ENCODE data around the gene PPP1R13L.
A peak's percentile ranks its signal among the peaks of the same experiment; 100 is the strongest.

PPP1R13L gene

DNA sequence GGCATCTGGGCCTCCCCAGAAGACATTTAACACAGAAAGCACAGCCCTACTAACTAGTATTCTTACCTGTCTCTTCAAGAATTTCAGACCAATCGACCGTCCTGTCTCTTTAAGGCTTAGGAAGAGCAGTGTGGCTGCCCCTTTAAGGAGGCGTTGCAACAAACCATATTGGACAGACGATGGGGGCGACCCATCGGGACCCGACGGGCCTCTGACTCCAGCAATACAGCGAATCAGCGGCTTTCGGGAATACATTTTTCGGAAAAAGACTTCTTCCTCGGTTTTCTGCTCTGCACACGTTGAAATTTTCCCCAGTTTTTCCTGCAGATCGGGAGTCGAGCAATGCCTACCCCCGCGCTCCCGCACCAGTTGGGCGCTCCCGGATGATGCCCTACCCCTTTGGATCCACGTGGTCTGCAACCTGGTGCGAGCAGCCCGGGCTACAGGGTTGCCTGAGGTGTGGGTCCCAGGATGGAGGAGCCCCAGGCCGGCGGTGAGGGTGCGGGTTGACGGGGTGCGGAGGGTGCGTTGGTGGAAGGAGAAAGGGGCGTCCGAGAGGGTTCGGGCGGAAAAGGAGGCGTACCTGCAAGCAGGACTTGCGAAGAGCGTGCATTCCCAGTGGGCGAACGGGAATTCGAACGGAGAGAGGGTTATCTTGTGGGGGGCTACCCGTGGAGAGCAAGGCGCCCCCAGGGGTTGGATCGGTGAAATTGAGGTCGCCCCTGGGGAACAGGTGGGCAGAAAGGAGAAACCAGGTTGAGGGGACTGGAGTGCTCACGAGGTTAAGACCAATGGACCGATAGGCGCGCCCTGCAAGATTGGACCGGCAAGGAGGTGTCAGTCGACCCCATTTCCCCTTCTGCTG is 1.6 kb upstream of the PPP1R13L start, which contains the start of gene POLR1G:
Gene POLR1G (plus strand): TSS at position 419 of the 865 bp plus-strand sequence. CDS start 53 bp downstream, at position 472.
- DNase-seq, result peak; percentile 81 to 83

DNA sequence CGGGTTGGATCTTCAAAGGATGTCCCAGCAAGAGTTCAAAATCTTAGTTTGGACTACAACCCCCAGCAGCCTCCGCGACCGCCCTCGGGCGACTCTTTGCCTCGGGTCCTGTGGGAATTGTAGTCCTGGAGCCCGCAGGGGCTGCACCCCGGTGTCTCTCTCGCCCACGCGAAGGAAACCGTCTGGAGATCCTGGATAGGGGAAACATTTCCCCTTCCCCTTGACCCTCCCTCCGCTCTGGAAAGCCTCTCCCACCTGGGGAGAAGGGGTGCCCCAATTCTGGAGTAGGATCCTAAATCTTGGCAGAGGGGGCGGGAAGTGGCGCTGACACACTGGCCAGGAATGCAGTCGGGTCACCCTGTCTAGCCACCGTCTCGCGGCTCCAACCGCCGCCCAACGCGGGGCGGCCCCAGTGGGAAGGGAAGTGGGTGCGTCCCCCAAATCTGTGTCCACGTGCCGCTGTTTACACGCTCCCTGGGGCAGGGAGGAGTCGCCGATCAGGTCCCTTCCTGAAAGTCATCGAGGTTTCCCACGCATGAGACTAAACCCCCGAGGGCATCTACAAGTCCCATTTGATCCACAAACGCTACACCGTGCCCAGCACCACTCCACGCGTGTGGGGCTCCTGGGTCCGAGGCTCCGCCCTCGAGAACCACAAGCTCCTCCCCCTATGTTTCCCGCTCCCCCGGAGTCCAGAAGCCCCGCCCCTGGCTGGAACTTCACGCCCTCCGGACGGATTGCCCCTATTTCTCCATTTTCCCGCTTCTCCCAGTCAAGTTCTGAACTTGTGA is 761 bp upstream of the PPP1R13L start:
- peak; percentile 84 for DNase-seq

DNA sequence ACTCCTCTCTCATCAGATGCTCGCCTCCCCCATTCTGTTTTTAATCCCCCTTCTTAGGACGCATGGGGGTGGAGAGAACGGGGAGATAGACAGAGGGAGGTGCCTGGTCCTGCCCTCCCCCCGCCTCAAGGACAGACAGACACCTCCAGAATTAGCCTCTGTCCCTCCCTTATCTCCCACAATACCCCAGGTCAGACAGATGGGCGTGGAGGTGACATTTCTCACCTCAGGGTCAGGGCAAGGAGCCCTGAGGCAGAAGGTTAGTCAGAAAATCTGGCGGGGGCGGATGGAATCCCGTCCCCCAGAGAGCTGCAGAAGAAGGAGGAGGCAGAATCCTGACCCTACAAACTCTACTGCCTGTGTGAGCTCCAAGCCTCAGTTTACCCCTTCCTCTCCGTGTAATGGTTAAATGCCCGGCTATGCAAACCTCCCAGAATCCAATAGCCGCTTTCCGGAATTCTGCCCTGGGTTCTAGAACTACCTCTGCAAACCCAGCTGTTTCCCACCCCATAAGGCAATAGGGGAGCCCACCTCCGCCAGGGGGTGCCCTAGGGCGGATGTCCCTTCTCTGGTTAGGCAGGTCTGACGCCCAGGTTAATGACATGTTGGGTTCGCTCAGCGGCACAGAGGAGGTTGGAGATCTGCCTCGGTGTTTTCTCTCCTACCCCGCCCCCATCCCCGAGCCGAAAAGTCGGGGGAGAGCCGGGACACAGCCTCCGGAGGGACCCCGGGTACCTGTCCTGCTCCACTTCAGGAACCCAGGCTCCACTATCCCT is 900 bp downstream of the PPP1R13L start:
- DNase-seq, result peak; percentile 67 to 75

DNA sequence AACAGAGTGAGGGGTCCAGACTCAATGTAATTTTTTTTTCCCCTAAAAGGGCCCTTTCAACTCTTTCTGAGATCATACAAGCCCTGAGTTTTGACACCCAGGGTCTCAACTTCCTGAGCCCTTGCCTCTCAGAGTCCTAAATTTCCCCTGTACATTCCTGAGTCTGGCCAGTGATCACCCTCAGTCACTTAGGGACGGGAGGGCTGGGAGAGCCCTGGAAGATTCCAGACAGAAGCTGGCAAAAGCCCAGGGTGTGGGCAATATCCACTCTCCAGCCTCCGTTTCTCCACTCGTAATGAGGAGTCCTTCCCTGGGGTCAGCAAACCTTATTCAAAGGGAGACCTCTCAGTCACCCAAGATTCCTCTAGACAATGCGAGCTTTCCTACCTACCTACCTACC is 1.6 kb downstream of the PPP1R13L start:
- no peak for DNase-seq

DNA sequence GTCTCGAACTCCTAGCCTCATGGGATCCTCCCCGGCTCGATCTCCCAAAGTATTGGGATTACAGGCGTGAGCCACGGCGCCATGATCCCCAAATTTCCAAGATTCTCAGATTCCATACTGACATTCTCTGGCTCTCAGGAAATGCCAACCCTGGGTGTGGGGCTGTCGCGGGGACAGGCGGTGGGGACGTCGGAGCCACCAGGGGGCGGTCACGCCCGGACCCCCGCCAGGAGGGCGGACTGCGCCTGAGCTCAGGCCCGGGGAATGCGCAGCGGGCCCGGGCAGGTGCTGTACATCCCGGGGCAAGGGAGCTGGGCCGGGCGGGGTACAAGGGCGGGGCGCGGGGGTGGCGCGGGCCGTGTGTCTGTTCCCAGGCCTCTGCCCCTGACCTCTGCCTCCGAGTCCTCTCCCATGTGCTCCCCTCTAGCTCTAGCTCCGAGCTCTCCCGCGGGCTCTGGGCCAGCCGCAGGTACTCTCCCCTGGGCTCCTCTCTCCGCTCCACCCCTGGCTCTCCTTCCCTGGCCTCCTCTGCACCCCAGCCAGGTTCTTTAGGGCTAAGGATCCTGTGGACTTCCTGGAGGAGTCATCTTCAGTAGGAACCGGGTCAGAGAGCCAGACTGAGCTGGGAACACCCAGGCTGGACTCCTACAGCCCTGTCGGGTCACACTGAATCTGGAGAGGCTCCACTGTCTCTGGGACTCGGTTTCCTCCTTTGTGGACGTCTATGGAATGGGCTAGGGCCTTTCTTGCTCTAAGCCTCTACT is 2.4 kb downstream of the PPP1R13L start:
- peak in 1 of 2 donors; percentile 50 for DNase-seq

DNA sequence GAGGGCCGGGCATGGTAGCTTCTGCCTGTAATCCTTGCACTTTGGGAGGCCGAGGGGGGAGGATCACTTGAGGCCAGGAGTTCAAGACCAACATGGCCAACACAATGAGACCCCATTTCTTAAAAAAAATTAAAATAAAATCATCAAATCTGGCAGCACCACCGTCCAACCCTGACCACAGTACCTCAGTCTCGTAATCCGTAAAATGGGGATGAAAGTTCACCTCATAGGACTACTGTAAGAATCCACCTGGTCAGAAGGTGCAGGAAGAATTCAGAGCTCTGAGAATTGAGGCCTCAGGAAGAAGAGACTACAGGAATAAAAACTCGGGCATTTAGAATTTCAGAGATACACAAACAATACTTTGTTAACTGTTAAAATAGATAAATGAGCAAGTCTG is 3.1 kb downstream of the PPP1R13L start:
- DNase-seq, result no peak

DNA sequence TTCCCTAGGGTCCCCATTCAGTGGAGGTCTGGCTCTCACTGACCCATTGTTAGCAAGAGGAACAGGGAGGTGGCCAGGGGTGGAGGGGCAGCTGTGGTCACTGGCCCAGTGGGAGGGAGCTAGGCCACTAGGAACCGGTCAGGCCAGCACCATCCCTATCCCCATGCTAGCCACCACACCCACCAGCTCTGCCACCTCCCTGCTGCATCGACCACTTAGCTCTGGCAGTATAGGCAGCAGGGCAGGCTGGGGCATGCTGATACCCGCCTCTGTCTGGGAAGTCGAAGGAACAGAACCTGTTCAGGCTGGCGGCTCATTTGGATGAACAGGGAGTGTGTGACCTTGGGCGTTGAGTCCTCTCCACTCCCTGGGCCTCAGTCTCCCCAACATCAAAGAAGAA is 4.7 kb downstream of the PPP1R13L start:
- DNase-seq, result no peak

DNA sequence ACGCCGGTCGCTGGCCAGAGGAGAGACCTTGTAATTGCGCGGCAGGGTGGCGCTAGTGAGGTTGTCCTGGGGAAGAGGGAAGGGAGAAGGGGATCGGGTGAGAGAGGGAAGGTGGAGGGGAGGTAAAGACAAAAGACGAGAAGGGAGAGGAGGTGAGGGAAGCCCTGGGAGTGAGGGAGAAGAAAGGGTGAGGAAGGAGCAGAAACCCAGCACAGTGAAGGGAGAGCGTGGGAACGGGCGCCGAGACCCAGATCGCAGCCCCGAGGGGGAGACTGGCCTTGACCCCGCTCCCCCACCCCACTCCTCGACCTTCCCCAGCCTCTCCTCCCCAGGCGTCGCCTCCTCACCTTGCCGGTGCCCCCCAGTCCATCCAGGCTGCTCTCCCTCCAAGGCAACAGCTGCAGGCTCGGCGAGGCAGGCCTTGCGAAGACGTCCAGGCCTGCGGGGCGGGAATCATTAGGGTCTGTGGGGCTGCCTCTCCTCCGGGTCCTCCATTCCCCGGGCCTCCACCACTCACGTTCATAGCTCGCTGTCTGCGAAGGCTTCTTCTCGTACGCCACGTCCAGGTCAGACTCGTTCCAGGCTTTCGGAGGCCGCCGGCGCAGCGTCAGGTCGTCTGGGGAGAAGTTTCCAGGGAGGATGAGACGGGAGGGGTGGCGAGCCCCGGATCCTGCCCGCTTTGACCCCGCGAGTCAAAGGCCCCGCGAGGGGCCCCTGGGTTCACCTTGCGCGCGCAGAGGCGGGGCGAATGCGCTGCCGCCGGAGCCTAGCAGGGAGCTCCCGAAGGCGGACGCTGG is 8.8 kb downstream of the PPP1R13L start:
- no peak for DNase-seq

DNA sequence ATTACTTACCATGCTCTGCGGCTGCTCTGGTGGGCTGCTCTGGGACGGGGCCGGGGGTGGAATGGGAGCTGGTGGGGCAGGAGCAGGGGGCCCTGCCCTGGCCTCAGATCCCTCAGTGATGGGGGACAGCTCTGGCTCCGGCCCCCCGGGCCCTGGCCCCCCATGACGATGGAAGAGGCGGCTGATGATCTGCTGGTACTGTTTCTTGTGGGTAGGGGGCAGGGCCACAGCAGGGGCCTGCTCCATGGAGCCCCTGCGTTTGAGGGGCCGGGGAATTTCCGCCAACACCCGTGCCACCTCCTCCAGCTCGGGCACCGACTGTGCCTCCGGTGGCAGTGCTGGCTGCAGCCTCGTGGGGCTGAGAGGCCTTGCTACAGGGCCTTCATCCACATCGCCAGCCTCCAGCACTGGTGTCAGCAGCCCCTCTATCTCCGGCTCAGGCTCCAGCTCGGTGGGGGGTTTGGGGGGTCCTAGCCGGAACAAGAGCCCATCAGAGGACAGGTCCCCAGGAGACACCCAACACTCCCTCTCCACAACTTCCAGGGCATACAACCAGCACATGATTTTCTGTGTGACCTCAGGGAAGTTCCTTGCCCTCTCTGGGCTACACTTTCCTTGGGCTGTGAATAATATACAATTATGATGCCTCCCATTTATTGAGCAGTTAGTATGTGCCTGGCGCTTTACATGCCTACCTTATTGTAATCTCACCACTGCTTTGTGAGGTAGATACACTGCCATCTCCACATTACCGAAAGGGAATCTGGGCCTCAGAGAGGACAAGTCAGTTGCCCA is 12.8 kb downstream of the PPP1R13L start:
- no peak for DNase-seq

DNA sequence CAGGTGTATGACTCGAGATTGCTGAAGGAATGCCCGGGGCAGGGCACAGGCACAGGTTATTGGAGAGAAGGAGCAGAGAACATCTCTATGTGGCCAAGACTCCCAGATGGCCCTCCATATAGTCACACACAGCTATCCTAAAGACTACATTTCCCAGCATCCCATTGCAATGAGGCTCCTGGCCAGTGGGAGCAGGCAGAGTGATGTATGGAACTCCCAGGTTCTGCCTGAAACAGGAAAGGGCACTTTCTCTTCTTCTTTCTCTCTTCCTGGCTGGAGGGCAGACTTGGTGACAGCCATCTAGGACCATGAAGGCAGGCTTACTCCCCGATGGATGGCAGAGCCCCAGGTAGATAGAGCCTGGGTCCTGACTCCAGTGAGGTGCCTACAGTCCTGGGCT is 13.5 kb downstream of the PPP1R13L start:
- no peak for DNase-seq

DNA sequence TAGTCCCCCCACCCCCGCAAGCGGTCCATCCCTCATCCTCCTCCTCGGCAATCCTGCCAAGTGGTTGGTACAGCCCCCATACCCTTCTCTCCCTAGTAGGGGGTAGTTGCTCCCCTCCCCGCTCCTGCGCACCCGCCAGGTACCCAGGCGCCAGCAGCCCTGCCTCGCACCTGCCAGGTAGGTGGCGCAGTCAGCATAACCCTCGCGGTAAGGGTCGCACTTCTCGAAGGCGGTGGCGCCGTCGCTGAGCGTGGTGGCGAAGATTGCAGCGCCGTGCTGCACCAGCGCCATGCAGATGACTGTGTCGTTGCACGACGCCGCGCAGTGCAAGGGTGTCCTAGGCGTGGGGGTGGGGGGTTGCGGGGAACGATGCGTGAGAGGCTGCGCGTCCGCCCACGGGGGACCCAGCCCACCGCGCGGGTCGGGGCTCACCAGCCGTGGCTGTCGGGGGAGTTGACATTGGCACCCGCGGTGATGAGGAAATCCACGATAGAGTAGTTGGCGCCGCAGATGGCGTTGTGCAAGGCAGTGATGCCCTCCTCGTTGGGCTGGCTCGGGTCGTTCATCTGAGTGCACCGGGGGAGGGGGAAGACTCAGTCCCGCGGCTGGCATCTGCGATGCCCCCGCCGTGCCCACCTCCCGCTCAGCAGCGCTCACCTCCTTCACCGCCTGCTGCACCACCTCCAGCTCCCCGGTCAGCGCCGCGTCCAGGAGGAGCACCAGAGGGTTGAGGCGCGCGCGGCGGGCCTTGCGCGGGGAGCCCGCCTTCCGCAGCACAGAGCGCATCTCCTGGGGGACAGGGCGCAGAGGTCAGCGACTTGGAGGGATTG is 19.3 kb downstream of the PPP1R13L start:
- DNase-seq, result no peak

DNA sequence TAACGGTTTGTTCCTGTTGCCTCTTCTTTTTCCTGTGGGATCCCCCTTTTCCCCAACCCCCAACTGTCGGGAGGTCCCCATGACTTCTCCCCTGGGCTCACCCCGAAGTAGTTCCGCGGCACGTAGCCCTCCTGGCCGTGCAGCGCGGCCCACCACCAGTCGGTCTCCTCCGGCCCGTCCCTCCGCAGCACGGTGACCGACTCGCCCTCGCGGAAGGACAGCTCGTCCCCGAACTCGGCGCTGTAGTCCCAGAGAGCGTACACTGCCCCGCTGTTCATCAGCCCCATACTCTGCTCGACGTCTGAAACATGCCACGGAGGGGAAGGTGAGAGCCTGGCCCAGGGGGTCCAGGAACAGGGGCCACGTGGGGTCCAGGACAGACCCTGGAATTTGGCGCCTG is 22.4 kb downstream of the PPP1R13L start:
- no peak for DNase-seq

DNA sequence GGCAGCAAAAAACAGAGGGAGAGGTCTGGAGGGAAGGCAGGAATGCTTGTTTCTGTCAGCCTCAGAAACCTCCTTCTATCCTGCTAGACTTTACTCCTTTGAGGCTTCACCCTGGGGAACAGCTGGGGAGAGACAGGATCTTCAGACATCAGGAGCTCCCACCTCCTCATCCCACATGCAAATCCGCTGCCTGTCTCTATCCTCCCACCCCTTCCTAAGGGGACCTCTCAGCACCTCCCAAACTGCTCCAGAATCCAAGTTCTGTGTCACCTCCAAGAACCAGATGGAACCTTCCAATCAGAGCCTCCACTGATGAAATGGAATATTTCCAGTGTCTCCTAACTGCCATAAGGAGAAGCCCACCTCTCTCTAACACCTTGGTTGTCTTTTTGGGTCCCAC is 24.8 kb downstream of the PPP1R13L start:
- no peak for DNase-seq

DNA sequence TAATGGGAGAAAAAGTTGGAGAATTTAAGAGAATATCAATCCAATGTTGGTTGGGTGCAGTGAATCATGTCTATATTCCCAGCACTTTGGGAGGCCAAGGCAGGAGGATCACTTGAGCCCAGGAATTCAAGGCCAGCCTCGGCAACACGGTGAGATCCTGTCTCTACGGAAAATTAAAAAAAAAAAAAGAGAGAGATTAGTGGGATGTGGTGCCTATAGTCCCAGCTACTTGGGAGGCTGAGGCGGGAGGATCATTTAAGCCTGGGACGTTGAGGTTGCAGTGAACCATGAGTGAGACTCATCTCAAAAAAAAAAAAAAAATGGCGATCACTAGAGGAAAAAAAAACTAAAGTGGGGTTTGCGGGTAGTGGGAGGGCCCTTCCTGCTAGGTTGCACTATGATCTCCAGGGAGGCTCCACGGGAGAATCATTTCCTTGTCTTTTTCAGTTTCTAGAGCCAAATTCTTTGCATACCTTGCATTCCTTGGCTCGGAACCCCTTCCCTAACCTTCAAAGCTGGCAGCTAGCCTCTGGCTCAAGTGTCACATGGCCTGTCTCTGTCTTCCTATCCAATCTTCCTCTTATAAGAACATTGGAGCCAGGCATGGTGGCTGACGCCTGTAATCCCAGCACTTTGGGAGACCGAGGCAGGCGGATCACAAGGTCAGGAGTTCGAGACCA is 28.7 kb downstream of the PPP1R13L start:
- DNase-seq, result no peak

DNA sequence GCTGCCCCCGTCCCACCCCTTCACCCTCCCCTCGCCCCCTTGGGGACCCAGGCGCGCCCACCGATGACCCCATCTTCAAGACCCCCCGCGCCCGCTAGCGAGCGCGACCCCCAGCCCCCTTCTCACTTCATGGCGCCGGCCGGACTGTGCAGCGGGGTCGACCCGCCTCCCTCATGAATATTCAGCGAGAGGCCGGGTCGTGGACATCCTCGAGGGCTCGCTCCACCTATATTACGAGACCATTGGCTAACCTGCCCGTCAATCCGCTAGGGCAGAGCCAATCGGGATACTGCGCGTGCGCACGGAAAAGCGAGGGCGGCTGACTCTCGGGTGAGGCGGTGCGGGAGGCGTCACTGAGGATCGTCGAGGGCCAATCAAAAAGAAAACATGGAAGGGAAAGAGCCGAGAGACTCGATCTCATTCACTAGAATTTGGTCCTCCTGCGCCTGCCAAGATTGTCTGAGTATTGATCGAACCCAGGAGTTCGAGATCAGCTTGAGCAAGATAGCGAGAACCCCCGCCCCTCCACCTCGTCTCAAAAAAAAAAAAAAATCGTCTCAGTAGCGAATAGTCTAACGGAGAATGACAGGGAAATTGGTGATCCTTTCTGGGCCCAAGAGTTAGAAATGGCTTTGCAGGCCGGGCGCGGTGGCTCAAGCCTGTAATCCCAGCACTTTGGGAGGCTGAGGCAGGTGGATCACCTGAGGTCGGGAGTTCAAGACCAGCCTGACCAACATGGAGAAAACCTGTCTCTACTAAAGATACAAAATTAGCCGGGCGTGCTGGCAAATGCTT is 34.3 kb downstream of the PPP1R13L start, which contains the start of gene ERCC2:
Gene ERCC2 (minus strand): TSS at position 164 of the 795 bp plus-strand sequence. CDS start 33 bp downstream, at position 131.
- peak; percentile 100 for DNase-seq

DNA sequence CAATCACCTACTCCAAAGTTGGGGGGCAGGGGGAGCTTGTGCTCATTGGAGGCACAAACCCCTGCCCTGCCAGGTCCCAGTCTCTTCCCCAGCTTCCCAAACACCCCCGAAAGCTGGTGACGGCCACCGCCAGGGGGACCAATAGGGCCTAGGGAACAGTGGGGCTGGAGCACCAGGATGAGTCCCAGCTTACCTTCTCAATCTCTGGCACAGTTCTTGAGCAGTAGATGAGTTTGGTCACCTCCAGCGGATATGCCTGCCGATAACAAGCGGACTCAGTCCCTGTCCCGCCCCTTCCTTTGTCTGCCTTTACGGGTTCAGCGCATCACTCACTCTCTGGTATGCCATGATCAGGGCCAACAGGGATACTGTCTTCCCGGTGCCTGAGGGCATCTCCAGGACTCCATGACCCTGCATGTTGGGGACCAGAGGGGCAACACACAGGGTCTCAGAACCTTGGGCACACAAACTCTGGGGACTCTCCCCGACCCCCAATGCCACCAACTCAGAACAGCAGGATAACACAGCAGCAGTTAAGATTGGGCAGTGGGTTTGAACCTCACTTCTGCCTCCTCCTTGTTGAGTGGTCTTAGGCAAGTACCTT is 36.0 kb downstream of the PPP1R13L start:
- DNase-seq, result no peak

DNA sequence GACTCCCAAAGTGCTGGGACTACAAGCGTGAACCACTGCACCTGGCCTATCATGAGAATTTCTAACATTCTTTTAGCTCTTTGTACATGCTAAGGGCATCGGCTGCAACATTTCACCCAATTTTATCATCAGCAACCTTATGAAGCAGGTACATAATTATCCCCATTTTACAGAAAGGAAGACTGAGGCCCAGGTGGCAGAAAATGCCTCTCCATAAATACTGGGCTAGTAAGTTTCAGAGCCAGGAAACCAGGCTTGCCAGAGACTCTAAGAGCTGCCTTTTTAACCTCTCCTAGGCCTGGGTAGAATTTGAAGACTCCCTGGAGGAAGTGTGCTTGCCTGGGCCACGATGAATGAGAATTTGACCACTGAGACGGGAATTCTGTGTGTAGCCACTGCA is 36.7 kb downstream of the PPP1R13L start:
- no peak for DNase-seq

DNA sequence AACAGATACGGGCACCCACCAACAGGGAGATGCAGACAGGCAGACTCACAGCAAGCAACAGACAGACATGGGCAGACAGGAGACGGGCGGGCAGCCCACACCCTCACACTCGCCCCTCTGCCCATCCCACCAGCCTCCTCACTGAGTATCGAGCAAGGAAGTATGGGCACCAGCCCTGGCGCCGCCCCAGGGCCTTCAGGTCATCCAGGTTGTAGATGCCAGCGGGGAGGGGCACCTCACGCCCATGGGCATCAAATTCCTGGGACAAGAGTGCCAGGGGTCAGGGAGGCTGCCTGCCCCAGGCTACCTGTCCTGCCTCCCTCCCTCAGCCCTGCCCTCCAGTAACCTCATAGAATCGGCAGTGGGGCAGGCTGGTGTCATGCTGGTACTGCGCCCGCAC is 40.2 kb downstream of the PPP1R13L start:
- DNase-seq, result no peak

Measured in stimulated activated CD4-positive, alpha-beta T cell treated with anti-CD3 and anti-CD28 coated beads, Interleukin-2, amount 100 ng/mL, for 24 hours (primary cell).